Hippocampal formation (tissue), 2 donors: ENCODE measurements around the gene DNAH5.
A peak's percentile ranks its signal among the peaks of the same experiment; 100 is the strongest.

Experiments used
- DNase-seq, 2 donors: peaks; one replicate each; lab custom pipeline; 2025; lab: John Stamatoyannopoulos, UW

The DNAH5 gene

DNA sequence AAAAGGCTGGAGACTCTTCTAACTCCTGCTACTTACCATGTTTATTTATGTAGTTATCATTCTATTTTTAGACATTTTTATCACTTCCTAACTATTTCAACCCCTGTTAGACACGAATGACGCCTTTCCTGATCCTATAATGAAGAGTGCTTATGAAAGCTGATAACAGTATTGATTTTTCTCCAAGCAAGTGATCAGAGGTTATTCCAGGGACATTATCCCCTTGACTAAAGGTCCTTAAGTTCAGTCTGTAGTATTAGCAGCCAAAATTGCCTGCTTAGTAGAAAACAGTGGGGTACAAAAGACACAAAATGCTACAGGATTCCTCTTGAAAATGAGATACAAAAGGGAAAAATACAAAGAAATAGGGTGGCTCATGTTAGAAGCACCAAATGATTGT, 235.6 kb downstream of the DNAH5 start:
- no peak for DNase-seq

DNA sequence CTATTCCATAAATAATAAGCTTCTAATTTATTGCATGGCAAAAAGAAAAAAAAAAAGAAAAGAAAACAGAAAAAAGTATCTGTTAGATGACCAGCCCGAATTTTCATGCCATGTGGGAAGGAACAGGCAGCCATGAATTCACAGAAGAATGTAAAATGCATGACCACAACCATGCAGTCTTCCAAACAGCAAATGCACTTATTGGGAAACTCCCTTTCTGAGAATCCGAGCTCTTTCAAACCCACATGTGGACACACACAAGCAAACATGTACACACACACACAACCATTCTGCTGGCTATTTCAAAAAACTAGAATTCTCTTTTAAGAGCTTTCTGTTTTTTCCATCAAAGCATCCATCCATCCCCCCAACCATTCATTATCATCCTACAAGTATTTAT, 236.1 kb downstream of the DNAH5 start:
- no peak for DNase-seq

DNA sequence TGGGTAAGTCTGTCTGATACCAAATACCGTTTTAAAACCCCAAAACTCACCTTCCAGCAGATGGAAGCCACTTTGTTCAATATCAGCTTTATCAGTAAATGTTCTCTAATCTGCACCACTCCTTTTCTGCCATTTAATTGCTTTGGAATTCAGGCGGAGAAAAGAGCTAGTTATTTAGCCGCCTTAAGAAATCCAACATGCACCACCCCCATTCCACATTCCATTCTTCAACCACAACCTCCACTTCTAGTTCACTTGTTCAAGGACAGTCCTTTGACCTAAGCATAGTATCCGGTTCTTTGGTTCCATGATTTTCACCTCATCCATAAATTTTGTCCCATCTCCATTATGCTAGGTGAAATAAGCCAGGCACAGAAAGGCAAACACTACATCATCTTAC, 240.1 kb downstream of the DNAH5 start:
- no peak for DNase-seq

DNA sequence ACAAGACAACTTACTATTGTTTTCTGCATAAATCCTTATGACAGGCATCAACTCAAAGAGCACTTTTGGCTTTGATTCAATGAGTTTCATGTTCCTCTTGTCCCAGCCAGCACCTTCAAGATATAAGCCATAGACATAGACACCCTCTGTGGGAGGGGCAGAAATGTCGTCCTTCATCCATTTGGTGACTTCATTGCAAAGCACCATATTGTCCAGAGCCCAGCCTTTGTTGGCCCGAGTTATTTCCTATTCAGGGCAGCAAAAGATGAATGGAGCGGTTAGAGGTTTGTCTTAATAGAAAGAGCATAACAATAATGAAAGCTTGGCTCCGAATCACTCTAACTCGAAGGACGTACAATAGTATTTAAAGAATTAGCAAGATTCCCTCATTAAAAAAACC, 243.9 kb downstream of the DNAH5 start:
- no peak for DNase-seq

DNA sequence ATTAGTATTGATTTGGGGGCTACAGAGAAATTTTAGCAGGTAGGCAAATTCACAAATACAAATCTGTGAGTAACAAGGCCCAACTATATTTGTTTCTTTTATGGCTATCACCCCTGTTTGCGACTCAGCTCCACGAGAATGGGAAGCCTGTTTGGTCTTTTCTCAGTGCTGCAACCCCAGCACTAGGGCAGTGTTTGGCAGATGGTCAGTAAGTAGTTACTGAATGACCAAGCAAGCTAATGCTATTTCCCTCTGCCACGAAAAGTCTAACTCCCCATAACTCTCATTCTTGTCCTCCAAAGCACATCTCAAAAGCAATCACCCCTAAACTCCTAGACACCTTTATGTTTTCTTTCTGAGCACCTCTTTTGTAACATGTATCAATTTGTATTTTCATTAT, 245.6 kb downstream of the DNAH5 start:
- no peak for DNase-seq

DNA sequence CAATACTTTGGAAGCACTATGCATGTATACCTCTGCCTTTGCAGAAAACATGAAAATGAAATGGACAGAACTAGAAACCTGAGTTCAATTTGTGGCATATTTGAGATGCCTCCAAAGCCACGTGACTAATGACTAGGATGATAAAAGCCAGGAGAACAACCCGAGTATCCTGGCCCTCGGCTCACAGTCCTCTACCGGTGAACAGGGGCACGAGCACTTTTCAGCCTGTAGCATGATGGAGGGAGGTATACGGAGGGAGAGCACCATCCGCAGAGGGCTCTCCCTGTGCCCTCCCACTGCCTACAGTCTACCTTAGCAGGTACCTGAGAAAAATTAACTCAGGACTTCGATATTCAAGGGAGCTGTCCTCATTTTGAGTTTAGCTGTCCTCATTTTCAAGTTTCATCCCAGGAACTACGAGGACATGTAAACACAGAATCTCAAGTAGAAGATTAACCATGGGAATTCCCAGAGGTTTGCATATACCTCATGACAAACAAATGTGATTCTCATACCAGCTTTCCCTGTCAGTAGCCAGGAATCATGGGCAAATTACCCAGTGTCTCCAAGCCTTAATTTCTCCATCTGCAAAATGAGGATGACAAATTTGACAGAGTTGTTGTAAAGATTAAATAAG, 249.3 kb downstream of the DNAH5 start:
- no peak for DNase-seq

DNA sequence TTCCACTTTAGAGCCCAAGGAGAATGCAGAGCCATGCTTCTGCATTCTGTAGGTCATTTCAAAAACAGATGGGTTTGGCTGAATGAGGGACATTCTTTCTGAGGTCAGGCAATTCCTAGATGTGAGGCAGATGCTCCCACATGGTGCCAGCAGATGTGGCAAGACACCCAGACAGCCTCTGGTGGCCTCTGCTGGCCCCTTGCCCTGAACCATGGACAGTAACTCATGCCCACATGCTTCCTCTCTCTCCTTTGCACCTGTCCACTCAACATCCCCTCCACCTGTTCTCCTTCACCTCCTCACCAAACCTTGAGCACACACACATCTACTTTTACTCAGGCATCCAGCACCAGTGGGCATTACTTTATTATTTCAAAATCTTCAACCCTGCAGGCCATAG, 252.3 kb downstream of the DNAH5 start:
- DNase-seq, result no peak

DNA sequence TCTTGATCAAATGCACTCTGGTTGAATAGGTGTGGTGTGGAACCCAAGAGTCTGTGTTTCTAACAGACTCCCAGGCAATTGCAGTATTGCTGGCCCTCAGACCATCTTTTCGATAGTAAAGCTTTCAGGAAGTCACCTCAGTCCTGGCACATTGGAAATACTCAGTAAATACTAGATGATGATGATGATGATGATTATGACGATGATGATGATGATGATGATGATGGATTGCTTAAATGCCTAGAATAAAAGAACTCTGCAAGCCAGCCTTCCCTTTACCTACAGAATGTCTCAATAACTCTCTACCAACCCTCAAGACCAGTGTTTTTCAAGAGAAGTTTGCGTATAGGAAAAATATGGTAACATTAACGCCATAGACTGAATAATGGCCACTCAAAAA, 268.0 kb downstream of the DNAH5 start:
- no peak for DNase-seq

DNA sequence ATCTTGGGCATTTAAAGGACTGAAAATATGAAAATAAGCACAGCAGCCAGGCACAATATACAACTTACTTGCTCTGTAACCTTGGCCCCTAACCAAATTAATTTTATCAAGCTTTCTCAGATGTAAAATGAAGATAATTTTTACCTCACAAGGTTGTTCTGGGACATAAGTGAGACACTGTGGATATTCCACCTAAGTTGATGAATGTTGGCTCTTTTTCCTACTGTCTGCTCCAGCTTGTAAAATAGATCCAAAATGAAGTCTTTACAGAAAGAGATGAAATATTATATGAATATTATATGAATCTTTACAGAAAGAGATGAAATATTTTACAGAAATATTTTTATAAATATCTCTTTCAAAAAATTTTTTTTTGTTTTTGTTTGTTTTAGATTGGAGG, 270.1 kb downstream of the DNAH5 start:
- no peak for DNase-seq

DNA sequence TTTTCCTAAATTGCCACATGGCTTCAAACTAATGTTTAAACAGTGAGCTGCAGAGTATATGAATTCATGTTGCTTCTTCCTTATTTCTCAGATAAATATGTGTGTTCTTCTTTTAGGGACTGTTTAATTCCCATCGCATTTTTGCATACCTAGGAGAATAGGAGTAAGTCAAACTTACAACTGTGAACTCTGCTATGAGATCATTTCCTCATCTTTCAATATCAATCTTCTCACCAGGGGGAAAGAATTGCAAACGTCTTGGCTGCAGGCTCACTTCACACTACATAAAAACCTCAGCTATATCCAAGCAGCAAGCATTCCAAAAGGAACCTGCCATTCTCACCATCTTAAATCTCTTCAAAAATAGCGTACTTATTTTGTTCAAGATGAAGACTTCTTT, 271.0 kb downstream of the DNAH5 start:
- DNase-seq, result no peak

DNA sequence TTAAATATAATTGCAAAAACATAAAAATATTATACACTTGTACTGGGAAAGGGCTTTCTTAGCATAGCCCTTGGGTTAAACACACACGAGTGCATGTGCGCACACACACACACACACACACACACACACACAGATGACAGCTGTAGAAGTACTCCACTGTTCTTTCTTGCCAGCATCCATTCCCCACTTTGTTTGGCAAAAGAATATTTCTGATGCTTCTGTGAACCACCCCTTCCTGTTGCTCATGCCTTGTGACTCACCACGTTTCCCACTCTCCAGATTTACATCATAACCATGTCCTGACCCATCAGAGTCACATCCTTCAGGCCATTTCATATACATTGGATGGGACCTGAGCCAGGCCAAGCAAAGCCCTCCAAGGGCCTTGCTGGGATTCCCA, 280.1 kb downstream of the DNAH5 start:
- DNase-seq, result no peak

DNA sequence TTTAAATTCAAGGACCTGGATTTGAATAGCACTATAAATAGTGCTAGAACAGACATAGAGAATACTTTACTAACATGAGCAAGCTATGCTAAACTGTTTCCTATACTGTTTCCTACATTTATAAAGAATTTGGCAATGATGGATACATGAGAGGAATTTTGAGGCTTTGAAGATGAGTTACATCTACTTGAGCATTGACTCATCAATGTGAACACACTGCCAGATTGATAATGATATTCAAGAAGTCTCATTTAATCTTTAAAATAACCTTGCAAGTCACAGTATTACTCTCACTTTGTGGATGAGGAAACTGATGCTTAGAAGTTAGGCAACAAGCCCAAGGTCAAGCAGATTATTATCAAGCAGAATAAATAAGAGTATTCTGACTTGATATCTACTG, 281.9 kb downstream of the DNAH5 start:
- no peak for DNase-seq

DNA sequence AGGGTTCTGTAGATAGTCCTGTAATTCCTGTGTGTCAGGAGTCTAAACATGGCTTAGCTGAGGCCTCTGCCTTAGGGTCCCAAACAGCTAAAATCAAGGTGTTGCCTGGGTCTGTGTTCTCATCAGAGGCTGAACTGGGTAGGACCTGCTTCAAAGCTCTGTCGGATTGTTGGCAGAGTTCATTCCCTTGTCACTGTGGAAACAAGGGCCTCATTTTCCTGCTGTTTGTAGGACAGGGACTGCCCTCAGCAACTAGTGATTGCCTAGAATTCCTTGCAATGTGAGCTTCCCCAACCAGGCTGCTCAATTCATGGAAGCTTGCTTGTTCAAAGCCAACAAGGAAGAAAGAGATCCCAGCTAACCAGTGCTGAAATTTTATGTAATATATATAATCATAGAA, 283.2 kb downstream of the DNAH5 start:
- no peak for DNase-seq

DNA sequence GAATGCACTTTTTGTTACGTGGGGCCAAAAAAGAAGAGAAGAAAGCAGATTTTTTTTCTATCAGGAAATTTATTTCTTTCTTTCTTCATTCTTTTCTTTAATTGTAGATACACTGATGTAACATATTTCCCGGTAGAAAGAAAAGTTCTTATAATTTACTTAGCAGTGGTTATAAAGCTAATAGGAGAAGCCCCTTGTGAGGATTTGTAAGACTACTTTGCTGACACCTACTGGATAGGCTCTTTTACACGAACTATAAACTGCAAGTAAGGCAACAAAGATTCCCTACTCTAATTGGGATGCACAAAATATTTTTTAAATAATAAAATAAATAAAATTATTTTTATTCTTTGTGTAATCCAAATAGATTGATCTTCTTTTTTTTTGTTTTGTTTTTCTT, 284.4 kb downstream of the DNAH5 start:
- peak in 1 of 2 donors; percentile 22 for DNase-seq

DNA sequence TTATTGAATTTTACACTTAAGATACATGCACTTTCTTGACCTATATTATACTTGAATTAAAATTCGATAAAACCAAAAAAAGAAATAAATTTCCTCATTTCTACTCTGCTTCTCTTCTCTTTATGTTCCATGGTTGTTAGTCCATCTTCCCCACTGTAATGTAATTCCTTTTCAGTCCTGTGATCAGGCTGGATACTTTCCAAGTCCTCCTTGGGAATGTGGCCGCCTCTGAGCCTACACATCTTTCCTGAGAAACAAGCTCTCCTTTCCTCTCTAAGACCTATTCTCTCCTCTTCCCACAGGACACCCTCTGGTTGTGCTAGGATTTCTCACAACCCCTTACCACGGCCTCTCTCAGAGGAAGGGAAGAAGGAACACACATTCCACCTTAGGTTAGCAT, 285.1 kb downstream of the DNAH5 start:
- DNase-seq, result no peak

DNA sequence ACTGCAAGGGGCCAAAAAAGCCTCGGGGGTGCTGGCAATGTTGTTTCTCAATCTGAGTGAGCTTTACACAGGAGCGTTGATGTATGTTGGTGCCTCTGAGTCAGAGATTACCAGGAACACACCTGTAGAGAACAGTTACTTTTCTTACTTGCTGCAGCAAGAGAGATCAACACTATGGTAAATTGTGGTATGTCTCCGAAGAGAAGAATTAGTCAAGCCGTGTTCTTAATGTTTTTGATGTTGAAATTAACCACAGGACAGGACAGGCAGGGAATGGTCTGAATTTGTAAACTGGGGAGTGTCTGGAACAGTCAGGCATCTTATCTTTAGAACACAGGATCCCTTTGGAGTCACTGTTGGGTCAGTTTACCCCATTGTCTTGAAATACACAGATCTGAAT, 285.7 kb downstream of the DNAH5 start:
- no peak for DNase-seq

DNA sequence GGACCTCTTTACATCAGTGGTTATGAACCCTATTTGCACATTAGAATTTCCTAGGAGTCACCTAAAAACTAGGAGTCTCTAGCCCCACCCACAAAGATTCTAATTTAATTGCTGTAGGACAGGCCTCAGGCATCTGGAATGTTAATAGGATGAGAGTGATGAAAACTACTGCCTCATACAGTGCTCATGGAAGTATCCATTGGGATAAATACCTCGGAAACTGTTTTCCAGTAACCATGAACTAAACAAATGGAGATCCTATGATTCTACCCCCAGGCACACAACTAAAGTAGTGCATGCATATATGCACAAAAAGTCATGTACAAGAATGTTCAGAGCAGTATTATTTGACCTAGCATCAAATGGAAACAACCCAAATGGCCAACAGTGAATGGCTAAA, 286.3 kb downstream of the DNAH5 start:
- no peak for DNase-seq

DNA sequence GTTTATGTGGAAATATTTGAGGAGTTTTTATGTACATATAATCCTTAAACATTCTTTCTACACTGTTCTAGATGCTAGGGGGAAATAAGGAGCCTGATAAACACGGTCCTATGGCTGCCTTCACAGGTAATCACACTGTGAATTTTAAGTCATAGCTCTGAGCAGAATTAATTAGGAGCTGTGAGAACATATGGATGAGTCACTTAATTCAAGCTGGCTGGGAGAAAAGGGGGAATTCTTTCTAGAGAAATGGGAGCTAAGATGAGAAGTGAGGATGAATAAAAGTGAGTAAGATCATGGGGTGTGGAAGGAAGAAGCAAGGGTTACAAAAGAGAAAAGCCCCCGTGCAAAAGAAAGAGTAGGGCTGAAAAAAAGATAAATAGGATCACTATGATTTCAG, 290.8 kb downstream of the DNAH5 start:
- DNase-seq, result no peak

DNA sequence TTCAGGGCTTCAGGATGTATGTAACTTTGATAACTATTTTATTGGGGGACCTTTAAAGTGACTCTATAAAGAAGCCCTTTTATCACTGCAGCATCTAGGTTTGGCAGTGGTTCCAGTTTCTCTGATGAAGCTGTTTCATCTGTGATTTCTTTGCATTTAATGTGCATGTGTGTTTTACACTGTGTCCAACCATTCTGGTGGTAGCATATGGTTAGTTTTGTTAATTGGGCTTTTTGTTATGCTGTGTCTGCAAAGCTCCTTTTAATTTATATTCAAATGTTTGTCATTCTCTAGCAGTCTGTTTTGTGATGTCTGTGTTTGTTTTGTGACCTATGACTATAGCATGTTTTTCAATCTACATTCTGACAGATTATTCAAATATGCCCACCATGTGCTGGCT, 294.8 kb downstream of the DNAH5 start:
- no peak for DNase-seq

DNA sequence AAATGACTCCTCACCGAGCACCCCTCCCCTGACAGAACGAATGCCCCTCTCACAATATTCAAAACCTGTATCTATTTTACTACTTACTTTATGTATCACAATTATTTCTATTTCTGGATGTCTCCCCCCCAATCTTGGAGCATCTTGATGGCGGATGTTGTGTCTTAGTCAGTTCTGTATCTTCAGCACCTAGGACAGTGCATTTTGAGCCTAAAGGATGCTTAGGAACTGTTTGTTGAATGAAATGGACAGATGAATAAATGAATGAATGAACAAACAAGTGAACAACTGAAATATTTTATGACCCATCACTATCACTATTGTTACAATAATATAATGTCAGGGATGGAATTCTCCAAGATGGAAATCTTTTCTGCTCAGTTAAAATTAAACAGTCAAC, 295.7 kb downstream of the DNAH5 start:
- no peak for DNase-seq

DNA sequence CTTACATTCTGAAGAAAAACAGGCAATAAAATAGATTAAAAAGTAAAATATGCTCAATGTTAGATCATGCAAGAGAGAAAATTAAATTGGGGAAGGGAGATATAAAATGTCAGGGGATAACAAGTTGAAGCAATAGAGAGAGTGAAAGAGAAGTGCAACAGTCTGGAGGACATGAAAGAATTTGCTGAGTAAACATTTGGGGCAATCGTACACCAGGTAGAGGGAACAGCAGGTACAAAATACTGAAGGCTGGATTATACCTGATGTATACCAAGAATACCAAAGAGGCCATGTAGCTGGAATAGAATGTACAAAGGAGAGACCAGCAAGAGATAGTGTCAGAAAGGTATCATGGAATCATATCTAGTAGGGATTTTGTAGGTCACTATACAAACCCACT, 300.8 kb downstream of the DNAH5 start:
- DNase-seq, result no peak

DNA sequence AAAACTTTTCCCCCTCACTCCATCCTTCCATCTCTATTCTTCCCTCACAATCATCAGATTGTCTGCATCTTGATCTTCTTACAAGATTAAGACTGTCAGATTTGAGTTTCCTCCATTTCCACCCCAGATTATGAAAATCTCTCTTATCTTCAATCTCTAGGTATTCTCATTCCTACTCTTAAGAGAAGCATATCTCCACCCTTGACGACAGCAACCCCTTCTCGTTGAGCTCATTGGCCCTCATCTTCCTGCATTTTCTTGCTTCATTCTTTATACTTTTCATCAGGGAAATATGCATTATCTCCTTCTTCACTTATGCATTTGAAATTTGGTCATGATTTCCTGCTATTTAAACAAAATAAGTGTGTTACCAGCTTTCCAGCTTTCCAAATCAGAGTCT, 301.3 kb downstream of the DNAH5 start:
- DNase-seq, result no peak
